Stimulated activated effector memory CD8-positive, alpha-beta T cell treated with anti-CD3 and anti-CD28 coated beads, Interleukin-12 subunit alpha, Interleukin-12 subunit beta, amount 100 ng/mL, for 72 hours (primary cell): ENCODE measurements around the gene CDON.

Experiments
- ATAC-seq: fragments of 150-1000 bp; cut with Tn5 transposase; 2 replicates; pipeline ENCODE4 v1.10.0; 2021
- DNase-seq, 2 donors: peaks; one replicate each; pipeline ENCODE4 v3.0.0; 2021 to 2022; ENCODE audit warnings: low spot score in 2 of 2
- H3K27ac Mint-ChIP-seq: one replicate; pipeline ENCODE4 v1.8.0; 2022; ENCODE audit warnings: mild to moderate bottlenecking, mixed read lengths
- H3K36me3 Mint-ChIP-seq: one replicate; pipeline ENCODE4 v1.8.0; 2022; ENCODE audit warnings: mild to moderate bottlenecking, mixed read lengths
- H3K4me1 Mint-ChIP-seq: one replicate; pipeline ENCODE4 v1.8.0; 2022; ENCODE audit warnings: mixed read lengths
- H3K4me3 Mint-ChIP-seq: one replicate; pipeline ENCODE4 v1.8.0; 2022; ENCODE audit warnings: mild to moderate bottlenecking, mixed read lengths
- H3K9me3 Mint-ChIP-seq: one replicate; pipeline ENCODE4 v1.8.0; 2022; ENCODE audit warnings: mixed read lengths

Gene CDON

GRCh38 chr11:125942771-125943428 is 119.8 kb downstream of the CDON start:
- H3K4me1 Mint-ChIP-seq = peaks cover 11% of the 10 kb centered on the region
- ATAC-seq (no peak), DNase-seq (no peak)
- no peaks in the 10 kb centered on the region for H3K36me3 Mint-ChIP-seq
- H3K9me3 Mint-ChIP-seq = no peaks in the 10 kb centered on the region
- no peak overlapping the region for H3K4me3 Mint-ChIP-seq
- H3K27ac Mint-ChIP-seq = no peak overlapping the region

GRCh38 chr11:125941619-125942611 is 120.8 kb downstream of the CDON start:
- DNase-seq (peak; percentile 14 to 69), ATAC-seq (peak; percentile 65)
- Mint-ChIP-seq H3K4me3 (no peak overlapping the region), H3K27ac (peak overlapping the region; percentile 55), H3K4me1 (peaks cover 11% of the 10 kb centered on the region), H3K9me3 (no peaks in the 10 kb centered on the region), H3K36me3 (no peaks in the 10 kb centered on the region)

GRCh38 chr11:125941267-125941618 is 121.4 kb downstream of the CDON start:
- no peaks in the 10 kb centered on the region for H3K9me3 Mint-ChIP-seq
- H3K27ac Mint-ChIP-seq = no peak overlapping the region
- H3K36me3 Mint-ChIP-seq = no peaks in the 10 kb centered on the region
- ATAC-seq (no peak), DNase-seq (no peak)
- H3K4me3 Mint-ChIP-seq = no peak overlapping the region
- peaks cover 11% of the 10 kb centered on the region for H3K4me1 Mint-ChIP-seq

GRCh38 chr11:125940145-125940544 is 122.5 kb downstream of the CDON start:
- Mint-ChIP-seq H3K4me3 (no peak overlapping the region), H3K27ac (no peak overlapping the region)
- ATAC-seq = no peak

GRCh38 chr11:125939081-125939521 is 123.6 kb downstream of the CDON start:
- Mint-ChIP-seq H3K4me1 (peaks cover 11% of the 10 kb centered on the region), H3K9me3 (no peaks in the 10 kb centered on the region), H3K27ac (no peak overlapping the region), H3K36me3 (no peaks in the 10 kb centered on the region), H3K4me3 (no peak overlapping the region)
- DNase-seq (no peak), ATAC-seq (no peak)

More at GRCh38 chr11:125940145-125940544, 122.5 kb downstream of the CDON start:
- peaks cover 11% of the 10 kb centered on the region for H3K4me1 Mint-ChIP-seq
- DNase-seq = no peak
- no peaks in the 10 kb centered on the region for H3K36me3 Mint-ChIP-seq
- no peaks in the 10 kb centered on the region for H3K9me3 Mint-ChIP-seq

GRCh38 chr11:125938418-125938817 is 124.2 kb downstream of the CDON start:
- ATAC-seq (no peak), DNase-seq (no peak)
- Mint-ChIP-seq H3K9me3 (no peaks in the 10 kb centered on the region), H3K27ac (no peak overlapping the region), H3K36me3 (no peaks in the 10 kb centered on the region), H3K4me1 (peaks cover 14% of the 10 kb centered on the region), H3K4me3 (no peak overlapping the region)

GRCh38 chr11:125935618-125936199 is 127.0 kb downstream of the CDON start:
- H3K4me3 Mint-ChIP-seq = no peak overlapping the region
- ATAC-seq (no peak), DNase-seq (no peak)
- peaks cover 9% of the 10 kb centered on the region for H3K4me1 Mint-ChIP-seq
- no peak overlapping the region for H3K27ac Mint-ChIP-seq
- H3K9me3 Mint-ChIP-seq = no peaks in the 10 kb centered on the region
- no peaks in the 10 kb centered on the region for H3K36me3 Mint-ChIP-seq

- Mint-ChIP-seq H3K27ac (no peak overlapping the region), H3K4me1 (peaks cover 9% of the 10 kb centered on the region), H3K9me3 (no peaks in the 10 kb centered on the region), H3K36me3 (no peaks in the 10 kb centered on the region), H3K4me3 (no peak overlapping the region)
- ATAC-seq = no peak
- DNase-seq = no peak
Measured at GRCh38 chr11:125935056-125935455, 127.6 kb downstream of the CDON start.

- Mint-ChIP-seq H3K27ac (no peak overlapping the region), H3K4me3 (no peak overlapping the region), H3K9me3 (no peaks in the 10 kb centered on the region), H3K4me1 (peaks cover 9% of the 10 kb centered on the region), H3K36me3 (no peaks in the 10 kb centered on the region)
- DNase-seq = no peak
- no peak for ATAC-seq
Measured at GRCh38 chr11:125934473-125934872, 128.2 kb downstream of the CDON start.

GRCh38 chr11:125933030-125933813 is 129.4 kb downstream of the CDON start:
- H3K4me3 Mint-ChIP-seq = no peak overlapping the region
- H3K36me3 Mint-ChIP-seq = no peaks in the 10 kb centered on the region
- ATAC-seq (peak; percentile 92), DNase-seq (no peak)
- peak overlapping the region; percentile 24 for H3K27ac Mint-ChIP-seq
- H3K9me3 Mint-ChIP-seq = no peaks in the 10 kb centered on the region
- H3K4me1 Mint-ChIP-seq = peaks cover 9% of the 10 kb centered on the region

- Mint-ChIP-seq H3K4me1 (peaks cover 9% of the 10 kb centered on the region), H3K9me3 (no peaks in the 10 kb centered on the region), H3K36me3 (no peaks in the 10 kb centered on the region), H3K4me3 (no peak overlapping the region), H3K27ac (no peak overlapping the region)
- DNase-seq (no peak), ATAC-seq (no peak)
Measured at GRCh38 chr11:125932301-125932700, 130.4 kb downstream of the CDON start.

- DNase-seq (no peak), ATAC-seq (no peak)
- no peaks in the 10 kb centered on the region for H3K9me3 Mint-ChIP-seq
- no peak overlapping the region for H3K4me3 Mint-ChIP-seq
- H3K4me1 Mint-ChIP-seq = peaks cover 9% of the 10 kb centered on the region
- H3K36me3 Mint-ChIP-seq = no peaks in the 10 kb centered on the region
- H3K27ac Mint-ChIP-seq = no peak overlapping the region
Measured at GRCh38 chr11:125931668-125932067, 131.0 kb downstream of the CDON start.

GRCh38 chr11:125931116-125931515 is 131.6 kb downstream of the CDON start:
- DNase-seq (no peak), ATAC-seq (no peak)
- peaks cover 9% of the 10 kb centered on the region for H3K4me1 Mint-ChIP-seq
- H3K9me3 Mint-ChIP-seq = no peaks in the 10 kb centered on the region
- no peak overlapping the region for H3K4me3 Mint-ChIP-seq
- H3K36me3 Mint-ChIP-seq = no peaks in the 10 kb centered on the region
- H3K27ac Mint-ChIP-seq = no peak overlapping the region

- Mint-ChIP-seq H3K4me3 (no peak overlapping the region), H3K9me3 (no peaks in the 10 kb centered on the region), H3K4me1 (peaks cover 9% of the 10 kb centered on the region), H3K36me3 (no peaks in the 10 kb centered on the region), H3K27ac (no peak overlapping the region)
- ATAC-seq = no peak
- DNase-seq = no peak
Measured at GRCh38 chr11:125930076-125930450, 132.6 kb downstream of the CDON start.
